ENCODE results near the gene RFFL.

GRCh38 chr17:35053204-35053603 lies 10.3 kb downstream of the RFFL start:
- no peak for TF ChIP-seq EZH2 (IDR thresholded peaks at IDR 0.05; ENCODE audit: insufficient read depth, poor library complexity, severe bottlenecking)
- no peak for TF ChIP-seq EZH2phosphoT487 (IDR thresholded peaks at IDR 0.05; ENCODE audit: insufficient read depth, low read depth)
